Endothelial cell of umbilical vein (primary cell): ENCODE results near the gene OR2D2. TPM values are rescaled to one million over a fixed set of nuclear protein-coding genes. Genes with fewer than 3 reads are reported as not detected.

Experiments used
- BruUV-seq: library from RNA; stranded (reverse); fragments of 400-500 nt; replicated peaks from 2 replicates; lab custom pipeline; 2021; lab: Mats Ljungman, UMichigan
- CTCF ChIA-PET: fragments of 300-600, 350-600 bp; sonication (Branson Sonifier 250); formaldehyde crosslinking; loops from one replicate; lab custom pipeline; 2021; ENCODE audit warnings: antibody characterized with exemption, inconsistent platforms; lab: Charles Lee
- POLR2A ChIA-PET: fragments of 300-600, 350-600 bp; sonication (Branson Sonifier 250); formaldehyde crosslinking; loops from one replicate; lab custom pipeline; 2021; ENCODE audit warnings: antibody characterized with exemption, inconsistent platforms; lab: Charles Lee
- DNase-seq: peaks from one replicate; pipeline ENCODE4 v3.0.0-alpha.2; 2011; ENCODE audit warnings: low read depth, low spot score
- FAIRE-seq: peaks from 2 replicates; lab custom pipeline; 2011; peaks lifted over from hg19 to GRCh38; lab: Jason Lieb, UNC
- H2AFZ ChIP-seq: 2 replicates; pipeline ENCODE4 v1.6.0; 2012; ENCODE audit warnings: low read depth, low read length, control low read depth, inconsistent platforms
- H3K27ac ChIP-seq: 2 replicates; pipeline ENCODE4 v1.5.1; 2011; ENCODE audit warnings: low read depth, mild to moderate bottlenecking, control low read depth, low read length, moderate library complexity; ENCODE audit not compliant: insufficient read depth
- H3K27me3 ChIP-seq, 2 experiments: 2 replicates each; pipeline versions ENCODE4 v1.6.0 to v1.6.1; 2011; ENCODE audit warnings: low read length in 2 of 2, mixed read lengths in 1 of 2; ENCODE audit not compliant: control insufficient read depth in 2 of 2, insufficient read depth in 2 of 2
- H3K36me3 ChIP-seq, 2 experiments: 2 replicates in 1 of 2; 3 replicates in 1 of 2; pipeline ENCODE4 v1.5.1; 2011; ENCODE audit warnings: low read length in 2 of 2, mild to moderate bottlenecking in 1 of 2, moderate library complexity in 1 of 2; ENCODE audit not compliant: control insufficient read depth in 2 of 2, insufficient read depth in 2 of 2; ENCODE audit errors: extremely low read depth in 1 of 2
- H3K4me1 ChIP-seq: 3 replicates; pipeline ENCODE4 v1.5.1; 2011; ENCODE audit warnings: mild to moderate bottlenecking, low read length; ENCODE audit not compliant: control insufficient read depth, insufficient read depth; ENCODE audit errors: extremely low read depth
- H3K4me2 ChIP-seq: 2 replicates; pipeline ENCODE4 v1.6.1; 2011; ENCODE audit warnings: low read length, control low read depth, mixed read lengths; ENCODE audit not compliant: insufficient read depth
- H3K4me3 ChIP-seq, 3 experiments: fragments of 200-600 bp in 1 of 3; sonication (generic), shearing (Covaris generic) in 1 of 3; replicated peaks in 1 of 3; 2 replicates each; pipeline ENCODE4 v1.5.1; 2011 to 2016; ENCODE audit warnings: control low read depth in 3 of 3, low read length in 3 of 3, mild to moderate bottlenecking in 2 of 3, inconsistent platforms in 1 of 3, low read depth in 1 of 3, moderate library complexity in 1 of 3; ENCODE audit not compliant: insufficient read depth in 1 of 3
- H3K79me2 ChIP-seq: 2 replicates; pipeline ENCODE4 v1.6.0; 2012; ENCODE audit warnings: low read length, inconsistent platforms; ENCODE audit not compliant: control insufficient read depth, insufficient read depth
- H3K9ac ChIP-seq: replicated peaks from 2 replicates; pipeline ENCODE3; 2011; ENCODE audit warnings: low read length, control low read depth; ENCODE audit not compliant: insufficient read depth; ENCODE audit errors: extremely low read depth
- H3K9me1 ChIP-seq: replicated peaks from 3 replicates; pipeline ENCODE4 v1.6.0; 2011; ENCODE audit warnings: mild to moderate bottlenecking, low read length; ENCODE audit not compliant: control insufficient read depth, insufficient read depth; ENCODE audit errors: extremely low read depth
- H3K9me3 ChIP-seq: replicated peaks from 2 replicates; pipeline ENCODE4 v1.5.1; 2012; ENCODE audit warnings: low read length, inconsistent platforms; ENCODE audit not compliant: control insufficient read depth, insufficient read depth
- H4K20me1 ChIP-seq: replicated peaks from 2 replicates; pipeline ENCODE3; 2011; ENCODE audit warnings: mild to moderate bottlenecking, low read length; ENCODE audit not compliant: control insufficient read depth, insufficient read depth; ENCODE audit errors: extremely low read depth
- EZH2 ChIP-seq: IDR thresholded peaks from 2 replicates; pipeline ENCODE4 v1.6.1; 2012; ENCODE audit warnings: borderline replicate concordance, low read depth, mild to moderate bottlenecking, moderate library complexity, low read length, inconsistent platforms; ENCODE audit not compliant: severe bottlenecking
- FOS ChIP-seq: IDR thresholded peaks from 2 replicates; pipeline ENCODE4 v1.6.1; 2011; ENCODE audit warnings: mild to moderate bottlenecking, low read length, moderate library complexity, borderline replicate concordance; ENCODE audit not compliant: insufficient read depth
- GATA2 ChIP-seq: IDR thresholded peaks from 2 replicates; pipeline ENCODE4 v1.7.0; 2011; ENCODE audit warnings: low read depth, mild to moderate bottlenecking, moderate library complexity, mixed read lengths, low read length; ENCODE audit not compliant: insufficient read length, insufficient read depth
- JUN ChIP-seq: IDR thresholded peaks from 2 replicates; pipeline ENCODE4 v1.6.1; 2011; ENCODE audit warnings: borderline replicate concordance, low read depth; ENCODE audit not compliant: insufficient read length, insufficient read depth
- MYC ChIP-seq: IDR thresholded peaks from one replicate; pipeline ENCODE4 v1.6.1; 2011; ENCODE audit warnings: mild to moderate bottlenecking, low read depth, low read length
- POLR2A ChIP-seq: IDR thresholded peaks from 2 replicates; pipeline ENCODE4 v1.6.1; 2012; ENCODE audit warnings: low read depth, mild to moderate bottlenecking, control low read depth, low read length
- POLR2AphosphoS5 ChIP-seq: IDR thresholded peaks from 2 replicates; pipeline ENCODE4 v1.6.1; 2012; ENCODE audit warnings: low read depth, mild to moderate bottlenecking, control low read depth, low read length, moderate library complexity; ENCODE audit not compliant: insufficient read depth
- dilution Hi-C: fragments of 300-500 bp; cut with MboI; formaldehyde crosslinking; loops from one replicate; pipeline ENCODE4 v1.15.0; 2019; ENCODE audit warnings: low sequenced_read_pairs; ENCODE audit not compliant: extremely low pct_ligation_motif_present
- intact Hi-C: fragments of 100-400 bp; cut with micrococcal nuclease; formaldehyde crosslinking; loops from one replicate; pipeline ENCODE4 v1.10.0; 2022
- polyA plus RNA-seq, 4 experiments: library from polyadenylated mRNA; depleted of rRNA in 3 of 4; stranded (reverse) in 3 of 4; unstranded in 1 of 4; fragments of >200 nt; gene quantifications; 2 replicates each; pipeline versions ENCODE4 v1.2.1 to v1.2.3, GENCODE V29; 2011 to 2012; ENCODE audit warnings: missing spikeins in 1 of 4
- total RNA-seq: library from RNA; stranded (reverse); gene quantifications from 2 replicates; pipeline ENCODE4 v1.2.3, GENCODE V29; 2021
- TF ChIP-seq, protein P1 (sequence below), 2 donors: IDR thresholded peaks; 1 replicate in 1 of 2; 2 replicates in 1 of 2; pipeline ENCODE4 v1.5.1; 2011; ENCODE audit warnings: low read length in 2 of 2, mild to moderate bottlenecking in 2 of 2, moderate library complexity in 2 of 2, control low read depth in 1 of 2, inconsistent platforms in 1 of 2, low read depth in 1 of 2; ENCODE audit not compliant: insufficient read depth in 1 of 2; ENCODE audit errors: extremely low read depth in 1 of 2
- TF ChIP-seq, protein P2 (sequence below): IDR thresholded peaks from 2 replicates; pipeline ENCODE4 v1.6.1; 2011; ENCODE audit not compliant: insufficient read depth, insufficient read length

Gene OR2D2
- total and polyA plus RNA-seq, 2 donors (not counting 3 experiments of a cell fraction or from before 2014, with no cell fraction given) = 0.08 to 0.31 TPM

DNA sequence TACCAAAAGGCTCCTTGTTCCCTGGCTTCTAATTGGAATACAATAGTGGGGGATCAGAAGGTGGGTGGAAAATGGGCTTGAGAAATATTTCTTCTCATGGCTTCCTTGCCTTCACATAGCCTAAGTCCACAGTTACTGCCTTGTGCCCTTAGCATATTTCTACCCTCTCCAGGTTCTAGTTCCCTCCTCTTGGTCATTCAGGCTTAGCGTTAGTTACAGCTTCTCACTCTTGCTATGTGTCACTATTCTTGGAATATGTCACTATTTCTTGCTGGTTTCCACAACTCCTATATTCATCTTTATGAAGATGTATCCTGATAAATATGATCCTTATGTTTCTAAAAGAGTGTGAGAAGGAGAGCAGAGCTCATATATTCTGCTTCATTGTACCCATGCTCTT is 2.5 kb downstream of the OR2D2 start:
- Histone ChIP-seq H3K9me3 (no peaks in the 10 kb centered on the region), H3K79me2 (no peaks in the 10 kb centered on the region), H3K27ac (no peak overlapping the region), H3K4me2 (no peak overlapping the region), H3K27me3 (no peaks in the 10 kb centered on the region), H3K4me1 (no peaks in the 10 kb centered on the region), H2AFZ (no peak overlapping the region), H3K4me3 (no peak overlapping the region), H3K9me1 (no peaks in the 10 kb centered on the region), H3K36me3 (no peaks in the 10 kb centered on the region), H4K20me1 (no peaks in the 10 kb centered on the region), H3K9ac (no peak overlapping the region)
- POLR2A ChIA-PET = no interaction called here
- dilution Hi-C loops (no loop called here), intact Hi-C loops (no loop called here)
- DNase-seq (no peak), FAIRE-seq (no peak)
- no peak for TF ChIP-seq POLR2AphosphoS5
- no peak for TF ChIP-seq EZH2
- TF ChIP-seq POLR2A = no peak
- no peak for TF ChIP-seq JUN
- TF ChIP-seq GATA2 = no peak
- TF ChIP-seq, protein P1, sequence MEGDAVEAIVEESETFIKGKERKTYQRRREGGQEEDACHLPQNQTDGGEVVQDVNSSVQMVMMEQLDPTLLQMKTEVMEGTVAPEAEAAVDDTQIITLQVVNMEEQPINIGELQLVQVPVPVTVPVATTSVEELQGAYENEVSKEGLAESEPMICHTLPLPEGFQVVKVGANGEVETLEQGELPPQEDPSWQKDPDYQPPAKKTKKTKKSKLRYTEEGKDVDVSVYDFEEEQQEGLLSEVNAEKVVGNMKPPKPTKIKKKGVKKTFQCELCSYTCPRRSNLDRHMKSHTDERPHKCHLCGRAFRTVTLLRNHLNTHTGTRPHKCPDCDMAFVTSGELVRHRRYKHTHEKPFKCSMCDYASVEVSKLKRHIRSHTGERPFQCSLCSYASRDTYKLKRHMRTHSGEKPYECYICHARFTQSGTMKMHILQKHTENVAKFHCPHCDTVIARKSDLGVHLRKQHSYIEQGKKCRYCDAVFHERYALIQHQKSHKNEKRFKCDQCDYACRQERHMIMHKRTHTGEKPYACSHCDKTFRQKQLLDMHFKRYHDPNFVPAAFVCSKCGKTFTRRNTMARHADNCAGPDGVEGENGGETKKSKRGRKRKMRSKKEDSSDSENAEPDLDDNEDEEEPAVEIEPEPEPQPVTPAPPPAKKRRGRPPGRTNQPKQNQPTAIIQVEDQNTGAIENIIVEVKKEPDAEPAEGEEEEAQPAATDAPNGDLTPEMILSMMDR (IDR thresholded peaks at IDR 0.05; ENCODE audit: extremely low read depth in 1 of 2, insufficient read depth in 1 of 2, low read depth in 1 of 2, low read length in 2 of 2) = no peak
- no peak for TF ChIP-seq FOS
- TF ChIP-seq, protein P2, sequence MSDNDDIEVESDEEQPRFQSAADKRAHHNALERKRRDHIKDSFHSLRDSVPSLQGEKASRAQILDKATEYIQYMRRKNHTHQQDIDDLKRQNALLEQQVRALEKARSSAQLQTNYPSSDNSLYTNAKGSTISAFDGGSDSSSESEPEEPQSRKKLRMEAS = no peak
- TF ChIP-seq MYC = no peak
- CTCF ChIA-PET = no interaction called here
- BruUV-seq = no TSS peak
